Adrenal gland (tissue), 12 donors: ENCODE measurements around the gene SRR. TPM values are rescaled to one million over a fixed set of nuclear protein-coding genes. Genes with fewer than 3 reads are reported as not detected.

Source experiments
- DNase-seq, 7 donors: peaks; one replicate each; pipeline ENCODE4 v3.0.0-alpha.2; 2019 to 2020
- H3K27ac ChIP-seq, 5 donors: fragments of 200-600 bp; sonication (generic) in 4 of 5; 1 replicate in 3 of 5; 2 replicates in 2 of 5; pipeline versions ENCODE4 v1.5.1 to v1.8.0; 2016 to 2020; ENCODE audit warnings: mild to moderate bottlenecking in 1 of 5
- H3K27me3 ChIP-seq: fragments of 200-600 bp; 2 replicates; pipeline ENCODE4 v1.8.0; 2021
- H3K36me3 ChIP-seq, 2 donors: fragments of 200-600 bp; replicated peaks in 1 of 2; 1 replicate in 1 of 2; 2 replicates in 1 of 2; pipeline versions ENCODE4 v1.5.1 to v1.8.0; 2018 to 2022
- H3K4me1 ChIP-seq, 2 donors: fragments of 200-600 bp; replicated peaks in 1 of 2; 1 replicate in 1 of 2; 2 replicates in 1 of 2; pipeline versions ENCODE4 v1.5.1 to v1.8.0; 2018 to 2021
- H3K4me3 ChIP-seq, 4 donors: fragments of 200-600 bp; sonication (generic) in 3 of 4; one replicate each; pipeline ENCODE4 v1.5.1; 2016 to 2018
- H3K9me3 ChIP-seq, 3 donors: fragments of 200-600 bp; sonication (generic) in 1 of 3; replicated peaks in 1 of 3; 1 replicate in 2 of 3; 2 replicates in 1 of 3; pipeline versions ENCODE4 v1.5.1 to v1.8.0; 2016 to 2021
- POLR2A ChIP-seq, 2 donors: fragments of 450-650 bp; IDR thresholded peaks; one replicate each; pipeline ENCODE4 v1.6.1; 2017; ENCODE audit warnings: antibody characterized with exemption in 2 of 2, mild to moderate bottlenecking in 2 of 2, moderate library complexity in 1 of 2
- WGBS, 4 donors: extraction: QIAGEN DNeasy Blood & Tissue Kit in 2 of 4; methylation state at CpG; one replicate each; pipeline versions ENCODE4 v1.1.5 to v1.1.7; 2013 to 2017; 5-methylcytosine and 5-hydroxymethylcytosine counted together
- intact Hi-C, 2 donors: fragments of 100-400 bp; cut with DNase I; formaldehyde crosslinking; loops; one replicate each; pipeline versions ENCODE4 v1.14.1 to v1.15.0; 2022 to 2023
- polyA plus RNA-seq, 3 donors: library from polyadenylated mRNA; stranded (reverse); fragments of 200-250 nt in 2 of 3; fragments of 350-450 nt in 1 of 3; fragmentation: Illumina TruSeq in 1 of 3; extraction: RNeasy Lipid Tissue Mini Kit (QIAGEN cat#74804) in 1 of 3; gene quantifications; one replicate each; pipeline ENCODE4 v1.2.3, GENCODE V29; 2013 to 2014
- small RNA-seq, 2 donors: library from RNA; depleted of rRNA; stranded (forward); fragments of <200 nt; gene quantifications; one replicate each; pipeline ENCODE3, GENCODE V24; 2016
- total RNA-seq, 9 donors: library from RNA; depleted of rRNA in 4 of 9; stranded (reverse); fragments of >200 nt in 4 of 9; fragments of 120-200 nt in 1 of 9; fragmentation: NEBNext Ultra II Directional in 1 of 9; extraction: Animal tissue kit (Norgen Biotek cat#: 25700) in 1 of 9; gene quantifications; one replicate each; pipeline versions ENCODE4 v1.1.0 to v1.2.4, GENCODE V29; 2013 to 2023
- TF ChIP-seq, protein P1 (sequence below), 6 experiments: fragments of 450-650 bp in 4 of 6; fragments of 200-600 bp in 2 of 6; sonication (generic) in 1 of 6; IDR thresholded peaks; 1 replicate in 5 of 6; 2 replicates in 1 of 6; pipeline versions ENCODE4 v1.5.1 to v1.8.0; 2016 to 2021; ENCODE audit warnings: antibody characterized with exemption in 6 of 6, mild to moderate bottlenecking in 2 of 6, moderate library complexity in 1 of 6
- donor health status: healthy with polysubstance abuse.
- donor health status: Bipolar disorder and iron deficiency.
- donor health status: DM: yes; HTN: yes; CAD: no.
- donor health status: DM: no; HTN: no; CAD: no.
- donor health status: DM: no; HTN: no; CAD: no.
- donor health status: DM: yes; HTN: yes; CAD: no.

SRR gene
- total and polyA plus RNA-seq, 12 donors = 3.8 to 58.6 (median 17.1) TPM

DNA sequence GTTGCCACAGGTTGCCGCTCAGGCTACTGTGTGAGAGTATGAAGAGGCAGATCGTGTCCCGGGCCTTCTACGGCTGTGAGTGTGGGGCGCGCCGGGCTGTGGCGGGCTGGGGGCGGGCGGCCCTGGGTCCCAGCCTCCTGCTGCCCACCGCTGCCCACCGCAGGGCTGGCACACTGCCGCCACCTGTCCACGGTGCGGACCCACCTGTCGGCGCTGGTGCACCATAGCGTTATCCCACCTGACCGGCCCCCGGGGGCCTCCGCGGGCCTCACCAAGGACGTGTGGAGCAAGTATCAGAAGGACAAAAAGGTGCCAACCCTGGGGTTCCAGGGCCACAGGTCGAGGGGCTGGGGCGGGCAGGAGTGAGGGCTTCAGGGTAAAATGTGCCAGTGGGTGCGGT lies 68.4 kb downstream of the SRR start:
- intact Hi-C loops = no loop called here
- DNase-seq = no peak
- H3K4me3 ChIP-seq = no peak overlapping the region
- WGBS, 4 donors = 88 to 96% (median 91%) methylated on average over 12 to 26 of the region's 26 CpGs
- no peaks in the 10 kb centered on the region for H3K9me3 ChIP-seq
- no peak overlapping the region for H3K27ac ChIP-seq
- no peak for TF ChIP-seq POLR2A (IDR thresholded peaks at IDR 0.05)
- TF ChIP-seq, protein P1, sequence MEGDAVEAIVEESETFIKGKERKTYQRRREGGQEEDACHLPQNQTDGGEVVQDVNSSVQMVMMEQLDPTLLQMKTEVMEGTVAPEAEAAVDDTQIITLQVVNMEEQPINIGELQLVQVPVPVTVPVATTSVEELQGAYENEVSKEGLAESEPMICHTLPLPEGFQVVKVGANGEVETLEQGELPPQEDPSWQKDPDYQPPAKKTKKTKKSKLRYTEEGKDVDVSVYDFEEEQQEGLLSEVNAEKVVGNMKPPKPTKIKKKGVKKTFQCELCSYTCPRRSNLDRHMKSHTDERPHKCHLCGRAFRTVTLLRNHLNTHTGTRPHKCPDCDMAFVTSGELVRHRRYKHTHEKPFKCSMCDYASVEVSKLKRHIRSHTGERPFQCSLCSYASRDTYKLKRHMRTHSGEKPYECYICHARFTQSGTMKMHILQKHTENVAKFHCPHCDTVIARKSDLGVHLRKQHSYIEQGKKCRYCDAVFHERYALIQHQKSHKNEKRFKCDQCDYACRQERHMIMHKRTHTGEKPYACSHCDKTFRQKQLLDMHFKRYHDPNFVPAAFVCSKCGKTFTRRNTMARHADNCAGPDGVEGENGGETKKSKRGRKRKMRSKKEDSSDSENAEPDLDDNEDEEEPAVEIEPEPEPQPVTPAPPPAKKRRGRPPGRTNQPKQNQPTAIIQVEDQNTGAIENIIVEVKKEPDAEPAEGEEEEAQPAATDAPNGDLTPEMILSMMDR (IDR thresholded peaks at IDR 0.05) = no peak
- no peaks in the 10 kb centered on the region for H3K27me3 ChIP-seq
- H3K4me1 ChIP-seq = no peaks in the 10 kb centered on the region
- peaks cover 0 to 24% of the 10 kb centered on the region in 2 donors for H3K36me3 ChIP-seq

DNA sequence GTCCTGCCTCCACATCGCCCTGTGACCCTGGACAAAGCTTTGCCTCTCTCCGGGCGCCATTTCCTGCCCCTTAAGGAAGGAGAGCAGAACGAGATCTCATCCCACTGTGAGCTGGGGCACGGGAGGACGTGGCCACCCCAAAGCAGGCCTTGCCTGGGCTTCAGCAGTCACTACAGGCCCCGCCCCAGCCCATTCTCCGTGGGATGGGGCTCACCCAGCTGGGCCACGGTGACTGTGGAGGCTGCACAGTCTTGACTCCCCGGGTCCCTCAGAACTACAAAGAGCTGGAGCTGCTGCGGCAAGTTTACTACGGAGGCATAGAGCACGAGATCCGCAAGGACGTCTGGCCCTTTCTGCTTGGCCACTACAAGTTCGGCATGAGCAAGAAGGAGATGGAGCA lies 68.9 kb downstream of the SRR start:
- Histone ChIP-seq H3K36me3 (peaks cover 0 to 23% of the 10 kb centered on the region in 2 donors), H3K9me3 (no peaks in the 10 kb centered on the region), H3K27ac (no peak overlapping the region), H3K4me1 (no peaks in the 10 kb centered on the region), H3K27me3 (no peaks in the 10 kb centered on the region), H3K4me3 (no peak overlapping the region)
- 92 to 98% (median 94%) methylated on average over 7 to 16 of the region's 16 CpGs for WGBS, 4 donors
- no peak for TF ChIP-seq POLR2A (IDR thresholded peaks at IDR 0.05)
- TF ChIP-seq, protein P1 (IDR thresholded peaks at IDR 0.05) = no peak
- intact Hi-C loops = no loop called here
- no peak for DNase-seq

DNA sequence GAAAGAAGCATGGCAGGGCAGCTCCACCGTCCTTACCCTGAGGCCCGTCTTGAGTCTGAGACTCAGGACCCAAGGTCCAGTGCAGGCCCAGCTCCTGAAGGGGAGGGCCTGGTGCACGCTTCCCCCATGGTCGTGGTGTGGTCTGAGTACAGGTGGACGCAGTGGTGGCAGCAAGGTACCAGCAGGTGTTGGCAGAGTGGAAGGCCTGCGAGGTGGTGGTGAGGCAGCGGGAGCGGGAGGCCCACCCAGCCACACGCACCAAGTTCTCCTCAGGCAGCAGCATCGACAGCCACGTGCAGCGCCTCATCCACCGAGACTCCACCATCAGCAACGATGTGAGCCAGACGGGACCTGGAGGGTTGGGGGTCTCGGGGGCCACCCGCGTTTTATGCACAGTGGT lies 69.4 kb downstream of the SRR start:
- no peaks in the 10 kb centered on the region for H3K4me1 ChIP-seq
- no peak overlapping the region for H3K4me3 ChIP-seq
- no peak for DNase-seq
- no peaks in the 10 kb centered on the region for H3K27me3 ChIP-seq
- no peak overlapping the region for H3K27ac ChIP-seq
- intact Hi-C loops = no loop called here
- H3K36me3 ChIP-seq = peaks cover 0 to 28% of the 10 kb centered on the region in 2 donors
- no peak for TF ChIP-seq POLR2A (IDR thresholded peaks at IDR 0.05)
- TF ChIP-seq, protein P1 (IDR thresholded peaks at IDR 0.05) = no peak
- no peaks in the 10 kb centered on the region for H3K9me3 ChIP-seq
- 89 to 98% (median 94%) methylated on average over 9 to 18 of the region's 18 CpGs for WGBS, 4 donors

Small RNA genes within 50 kb of the gene (small RNA-seq; reads per million reads assigned to genes)
- 0 reads per million in 2 donors for gene AC006435.3
- 2,915 to 3,117 reads per million in 2 donors for gene SNORD91A
- 247 to 362 reads per million in 2 donors for gene SNORD91B

Other genes starting within 250 kb of the SRR start
- 10 to 100 TPM in 7 of 9 donors, 1 to 10 TPM in 2; 4.3 to 61.8 (median 30.6) TPM for gene HIC1, start 248.8 kb upstream of the SRR start, total RNA-seq
- gene HIC1, start 248.8 kb upstream of the SRR start, polyA plus RNA-seq = 10 to 100 TPM in 1 of 3 donors, 1 to 10 TPM in 1, under 1 TPM in 1; 0.92 to 16.7 (median 7.7) TPM
- 10 to 100 TPM; 15.9 to 85.1 (median 44.0) TPM for gene SMG6, start 165 bp upstream of the SRR start, total RNA-seq
- gene SMG6, start 165 bp upstream of the SRR start, polyA plus RNA-seq = 10 to 100 TPM; 37.6 to 46.3 (median 44.0) TPM
- gene TSR1, start 32.5 kb downstream of the SRR start, total RNA-seq = 10 to 100 TPM; 19.7 to 74.6 (median 26.5) TPM
- gene TSR1, start 32.5 kb downstream of the SRR start, polyA plus RNA-seq = 10 to 100 TPM; 12.7 to 29.7 (median 13.6) TPM
- 10 to 100 TPM; 31.3 to 71.8 (median 47.6) TPM for gene SGSM2, start 33.6 kb downstream of the SRR start, total RNA-seq
- 100 to 1,000 TPM in 2 of 3 donors, 10 to 100 TPM in 1; 16.3 to 393 (median 175) TPM for gene SGSM2, start 33.6 kb downstream of the SRR start, polyA plus RNA-seq
- gene MNT, start 97.1 kb downstream of the SRR start, total RNA-seq = 10 to 100 TPM in 7 of 9 donors, 1 to 10 TPM in 2; 3.5 to 43.9 (median 20.5) TPM
- gene MNT, start 97.1 kb downstream of the SRR start, polyA plus RNA-seq = 10 to 100 TPM in 1 of 3 donors, 1 to 10 TPM in 2; 4.9 to 30.6 (median 7.7) TPM
- gene METTL16, start 207.9 kb downstream of the SRR start, total RNA-seq = 10 to 100 TPM; 15.3 to 94.7 (median 32.6) TPM
- 10 to 100 TPM; 27.2 to 36.2 (median 33.9) TPM for gene METTL16, start 207.9 kb downstream of the SRR start, polyA plus RNA-seq